ENCODE data around the gene HADHA. TPM values are rescaled to one million over a fixed set of nuclear protein-coding genes. Genes with fewer than 3 reads are reported as not detected.

Gene HADHA
- total and polyA plus RNA-seq, 2 donors from 2014 or later, result 135 to 171 TPM

GRCh38 chr2:26182887-26183630 is 61.4 kb downstream of the HADHA start:
- FAIRE-seq, result no peak
- intact Hi-C loops (cut with DNase I), result no loop called here

DNA sequence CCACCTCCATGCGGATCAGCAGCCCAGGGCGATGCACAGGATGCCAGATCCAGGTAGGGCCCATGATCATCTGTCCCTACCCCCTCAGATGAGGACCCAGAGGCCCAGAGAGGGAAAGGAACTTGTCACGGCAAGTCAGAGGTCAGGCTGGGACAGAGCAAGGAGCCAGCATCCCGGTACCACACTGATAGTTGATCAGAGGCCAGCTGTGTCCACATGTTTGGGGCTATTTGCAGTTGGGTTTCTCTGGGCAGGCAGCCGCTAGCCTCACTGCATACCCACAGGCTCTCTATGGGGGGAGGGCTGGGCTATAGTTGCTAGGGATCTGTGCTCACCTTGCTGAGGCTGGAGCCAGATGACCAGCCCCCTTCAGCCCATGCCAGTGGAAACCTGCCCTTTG is 62.0 kb downstream of the HADHA start:
- DNase-seq (no peak), FAIRE-seq (no peak)
- H3K27ac ChIP-seq (ENCODE audit: low read depth in 2 of 2, low read length in 2 of 2), result no peak overlapping the region
- H3K36me3 ChIP-seq (ENCODE audit: control insufficient read depth in 2 of 3, insufficient read depth in 3 of 3, low read length in 3 of 3), result no peaks in the 10 kb centered on the region
- no peaks in the 10 kb centered on the region for H3K9me3 ChIP-seq (ENCODE audit: control insufficient read depth in 2 of 3, insufficient read depth in 1 of 3, low read length in 3 of 3)
- TF ChIP-seq, protein P1, sequence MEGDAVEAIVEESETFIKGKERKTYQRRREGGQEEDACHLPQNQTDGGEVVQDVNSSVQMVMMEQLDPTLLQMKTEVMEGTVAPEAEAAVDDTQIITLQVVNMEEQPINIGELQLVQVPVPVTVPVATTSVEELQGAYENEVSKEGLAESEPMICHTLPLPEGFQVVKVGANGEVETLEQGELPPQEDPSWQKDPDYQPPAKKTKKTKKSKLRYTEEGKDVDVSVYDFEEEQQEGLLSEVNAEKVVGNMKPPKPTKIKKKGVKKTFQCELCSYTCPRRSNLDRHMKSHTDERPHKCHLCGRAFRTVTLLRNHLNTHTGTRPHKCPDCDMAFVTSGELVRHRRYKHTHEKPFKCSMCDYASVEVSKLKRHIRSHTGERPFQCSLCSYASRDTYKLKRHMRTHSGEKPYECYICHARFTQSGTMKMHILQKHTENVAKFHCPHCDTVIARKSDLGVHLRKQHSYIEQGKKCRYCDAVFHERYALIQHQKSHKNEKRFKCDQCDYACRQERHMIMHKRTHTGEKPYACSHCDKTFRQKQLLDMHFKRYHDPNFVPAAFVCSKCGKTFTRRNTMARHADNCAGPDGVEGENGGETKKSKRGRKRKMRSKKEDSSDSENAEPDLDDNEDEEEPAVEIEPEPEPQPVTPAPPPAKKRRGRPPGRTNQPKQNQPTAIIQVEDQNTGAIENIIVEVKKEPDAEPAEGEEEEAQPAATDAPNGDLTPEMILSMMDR (IDR thresholded peaks at IDR 0.05; ENCODE audit: borderline replicate concordance, extremely low read depth, insufficient read depth), result no peak
- no peaks in the 10 kb centered on the region for H3K27me3 ChIP-seq (ENCODE audit: control insufficient read depth, insufficient read depth, low read length)
- intact Hi-C loops (cut with DNase I), result no loop called here
- H3K4me3 ChIP-seq (ENCODE audit: low read length in 3 of 3), result no peak overlapping the region
- no peak overlapping the region for H3K9ac ChIP-seq (ENCODE audit: low read length in 3 of 3)
- H3K4me1 ChIP-seq (ENCODE audit: control insufficient read depth in 2 of 3, insufficient read depth in 2 of 3, low read depth in 1 of 3, low read length in 3 of 3), result peaks cover 0 to 8% (median 0%) of the 10 kb centered on the region in 3 donors

More at GRCh38 chr2:26182887-26183630, 61.4 kb downstream of the HADHA start:
- Histone ChIP-seq H3K36me3 (ENCODE audit: control insufficient read depth in 2 of 3, insufficient read depth in 3 of 3, low read length in 3 of 3) (no peaks in the 10 kb centered on the region), H3K27ac (ENCODE audit: low read depth in 2 of 2, low read length in 2 of 2) (no peak overlapping the region), H3K9ac (ENCODE audit: low read length in 3 of 3) (no peak overlapping the region), H3K4me3 (ENCODE audit: low read length in 3 of 3) (no peak overlapping the region), H3K27me3 (ENCODE audit: control insufficient read depth, insufficient read depth, low read length) (no peaks in the 10 kb centered on the region), H3K9me3 (ENCODE audit: control insufficient read depth in 2 of 3, insufficient read depth in 1 of 3, low read length in 3 of 3) (no peaks in the 10 kb centered on the region), H3K4me1 (ENCODE audit: control insufficient read depth in 2 of 3, insufficient read depth in 2 of 3, low read depth in 1 of 3, low read length in 3 of 3) (peaks cover 0 to 8% (median 0%) of the 10 kb centered on the region in 3 donors)
- TF ChIP-seq, protein P1 (IDR thresholded peaks at IDR 0.05; ENCODE audit: borderline replicate concordance, extremely low read depth, insufficient read depth), result no peak
- DNase-seq, result no peak

- Histone ChIP-seq H3K4me3 (ENCODE audit: low read length in 3 of 3) (peak overlapping the region; percentile 20 to 46 (median 39)), H3K27ac (ENCODE audit: low read depth in 2 of 2, low read length in 2 of 2) (no peak overlapping the region), H3K9me3 (ENCODE audit: control insufficient read depth in 2 of 3, insufficient read depth in 1 of 3, low read length in 3 of 3) (no peaks in the 10 kb centered on the region), H3K36me3 (ENCODE audit: control insufficient read depth in 2 of 3, insufficient read depth in 3 of 3, low read length in 3 of 3) (no peaks in the 10 kb centered on the region), H3K27me3 (ENCODE audit: control insufficient read depth, insufficient read depth, low read length) (peaks cover 2% of the 10 kb centered on the region), H3K9ac (ENCODE audit: low read length in 3 of 3) (no peak overlapping the region), H3K4me1 (ENCODE audit: control insufficient read depth in 2 of 3, insufficient read depth in 2 of 3, low read depth in 1 of 3, low read length in 3 of 3) (peaks cover 0 to 6% (median 0%) of the 10 kb centered on the region in 3 donors)
- TF ChIP-seq, protein P1 (IDR thresholded peaks at IDR 0.05; ENCODE audit: borderline replicate concordance, extremely low read depth, insufficient read depth), result no peak
- FAIRE-seq, result no peak
- no peak for DNase-seq
- intact Hi-C loops (cut with DNase I), result no loop called here
Measured at GRCh38 chr2:26179446-26179913, 65.0 kb downstream of the HADHA start.
